H4 (cell line): ENCODE results near the gene LRRC8B. TPM values are rescaled to one million over a fixed set of nuclear protein-coding genes. Genes with fewer than 3 reads are reported as not detected.
A peak's percentile ranks its signal among the peaks of the same experiment; 100 is the strongest.

Experiments
- DNase-seq: peaks from one replicate; pipeline ENCODE4 v3.0.0-alpha.2; 2015; ENCODE audit warnings: low spot score
- total RNA-seq: library from RNA; depleted of rRNA; stranded (reverse); fragments of >200 nt; shearing (Covaris generic); gene quantifications from 2 replicates; pipeline ENCODE4 v1.2.3, GENCODE V29; 2014; rRNA removed

LRRC8B gene
- total RNA-seq, 1 experiment from 2014 or later: 2.4 TPM

DNA sequence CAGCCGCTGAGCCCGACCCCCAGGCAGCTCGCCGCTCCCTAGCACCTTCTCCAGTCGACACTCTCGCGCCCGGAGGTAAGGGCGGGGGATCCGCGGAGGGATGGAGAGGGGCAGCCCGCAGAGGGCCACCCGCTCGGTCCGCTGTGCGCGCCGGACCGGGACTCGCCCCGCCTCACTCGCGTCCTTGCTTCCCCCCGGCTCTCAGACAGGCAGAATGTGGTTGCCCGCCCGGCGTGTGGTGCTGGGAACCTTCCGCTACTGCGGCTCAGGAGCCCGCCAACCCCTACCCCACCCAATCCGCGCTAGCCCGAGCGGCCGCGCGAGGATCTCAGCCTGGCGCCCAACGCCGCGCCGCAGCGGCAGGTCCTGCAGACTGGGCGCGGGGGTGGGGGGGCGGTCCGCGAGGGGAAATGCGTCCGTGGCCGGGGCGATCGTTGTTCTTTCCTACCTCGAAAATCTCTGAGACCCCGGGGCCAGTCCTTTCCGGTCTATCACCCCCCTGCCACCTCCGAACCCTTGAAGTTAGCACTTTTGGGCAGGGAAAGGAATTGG, 108.7 kb downstream of the LRRC8B start:
- DNase-seq: peak; percentile 22

DNA sequence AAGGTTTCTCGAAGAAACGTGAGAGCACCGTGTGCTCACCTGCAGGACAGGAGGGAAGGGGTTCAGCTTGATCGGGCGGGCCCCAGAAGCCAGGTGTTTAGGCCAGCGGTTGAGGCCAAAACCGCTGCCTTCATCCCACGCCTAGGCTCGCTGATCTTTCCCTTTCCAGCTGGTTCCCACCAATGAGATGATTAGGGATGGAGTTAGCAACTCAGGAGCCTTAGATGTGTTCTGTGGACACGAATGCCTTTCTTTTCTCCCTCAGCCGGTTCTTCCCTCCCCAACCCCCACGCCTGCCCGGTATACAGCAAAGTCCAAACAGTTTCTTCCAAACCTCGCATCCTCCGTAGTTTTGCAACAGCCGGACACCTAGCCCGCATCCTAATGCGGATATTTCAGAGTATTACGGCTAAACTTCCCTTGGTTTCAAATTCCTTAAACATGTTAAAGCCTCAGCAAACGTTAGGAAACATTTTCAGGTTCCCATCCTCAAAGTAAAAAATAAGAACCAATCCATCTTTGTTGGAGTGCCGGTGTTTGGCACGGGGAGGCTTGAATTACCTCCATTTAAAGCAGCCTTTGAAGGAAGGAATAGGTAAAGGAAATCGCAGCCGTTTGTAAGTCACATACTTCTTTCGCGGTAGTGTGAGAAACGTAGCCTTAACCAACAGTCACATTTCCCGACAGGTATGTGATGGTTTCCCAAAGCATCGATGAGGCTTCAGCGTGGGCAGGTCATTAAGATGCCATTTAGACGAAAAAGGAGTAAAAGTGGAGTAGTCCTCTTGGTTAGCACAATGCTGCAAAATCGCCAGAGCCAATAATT, 109.4 kb downstream of the LRRC8B start:
- DNase-seq: peak; percentile 13

GRCh38 chr1:89635825-89636815, 111.5 kb downstream of the LRRC8B start:
- DNase-seq: peak; percentile 4

- no peak for DNase-seq
These were observed 112.9 kb downstream of the LRRC8B start for GRCh38 chr1:89637496-89637895.

DNA sequence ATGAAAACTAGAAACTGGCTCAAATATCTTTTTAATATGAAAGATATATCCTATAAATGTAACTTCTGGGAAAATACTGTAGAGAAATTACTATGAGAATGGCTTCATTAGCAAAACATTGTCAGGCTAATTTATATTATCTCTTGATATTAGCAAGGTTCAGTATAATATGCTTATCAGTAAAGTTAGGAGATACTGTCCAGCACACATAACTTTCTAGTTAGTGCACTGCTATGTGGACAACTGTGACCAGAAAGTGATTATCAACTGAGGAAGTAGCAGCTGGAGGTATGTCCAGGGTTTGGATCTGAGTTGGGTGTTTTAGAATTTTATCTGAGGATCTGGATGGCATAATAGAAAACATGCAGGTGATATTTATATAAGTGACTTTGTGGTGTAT, 115.8 kb downstream of the LRRC8B start:
- no peak for DNase-seq

DNA sequence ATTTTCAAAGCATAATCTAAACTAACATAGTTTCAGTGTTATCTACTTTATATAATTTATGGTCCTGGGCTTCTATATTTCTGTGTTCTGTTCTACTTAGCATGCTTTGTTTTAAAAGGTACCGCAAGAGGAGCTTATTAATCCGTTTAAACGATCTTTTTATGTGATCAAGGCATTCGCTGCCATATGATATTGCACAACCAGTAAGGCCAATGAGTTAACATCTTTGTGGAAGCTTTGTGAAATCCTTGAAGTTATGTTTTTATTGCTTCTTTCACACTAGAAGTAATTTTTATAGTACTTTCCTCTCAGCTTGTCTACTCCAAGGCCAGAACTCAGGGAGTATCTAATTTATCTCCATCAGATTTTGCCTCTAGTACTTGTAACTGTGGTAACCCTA, 117.2 kb downstream of the LRRC8B start:
- DNase-seq: no peak

DNA sequence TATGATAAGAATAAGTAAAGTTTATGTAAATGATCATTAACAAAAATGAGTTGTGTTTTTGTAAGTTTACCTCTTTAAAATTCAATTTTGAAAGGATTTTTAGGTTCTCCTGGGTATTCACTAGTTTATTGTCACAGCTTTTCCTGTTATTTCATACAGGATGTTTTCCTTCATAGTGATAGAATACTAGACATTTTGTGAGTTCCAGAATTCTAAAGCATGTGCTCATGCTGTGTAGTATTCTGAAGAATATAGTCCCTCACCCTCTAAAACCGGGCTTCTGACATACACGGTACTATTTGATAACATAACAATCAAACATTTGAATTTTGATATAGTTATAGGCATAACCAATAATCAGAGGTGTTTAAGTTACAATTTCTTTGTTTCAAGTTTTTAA, 118.9 kb downstream of the LRRC8B start:
- DNase-seq: no peak

- DNase-seq: no peak
These were observed 119.6 kb downstream of the LRRC8B start for GRCh38 chr1:89644119-89644814.

DNA sequence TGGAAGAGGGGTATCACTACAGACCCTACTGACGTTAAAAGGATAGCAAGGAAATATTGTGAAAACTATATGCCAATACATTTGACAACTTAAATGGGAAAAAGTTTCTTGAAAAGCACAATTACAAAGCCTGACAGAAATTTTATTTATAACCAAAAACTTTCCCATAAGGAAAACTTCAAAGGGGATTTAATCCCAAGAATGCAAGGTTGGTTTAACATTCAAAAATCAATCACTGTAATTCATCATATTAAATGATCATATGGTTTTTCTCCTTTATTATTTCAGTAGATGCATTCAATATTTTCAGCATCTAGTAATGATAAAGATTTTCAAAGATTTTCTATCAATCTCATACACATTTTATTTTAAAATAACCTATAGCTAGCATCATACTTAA, 121.6 kb downstream of the LRRC8B start:
- no peak for DNase-seq

Other genes starting within 250 kb of the LRRC8B start
- gene GBP6, start 160.8 kb upstream of the LRRC8B start, total RNA-seq: 0.10 TPM in 1 of 2 replicates, not detected in the other
- 4.4 and 7.0 TPM in 2 replicates for gene LRRC8C, start 108.3 kb downstream of the LRRC8B start, total RNA-seq